Placental pericyte (primary cell): ENCODE measurements around the gene METAP1. TPM values are rescaled to one million over a fixed set of nuclear protein-coding genes. Genes with fewer than 3 reads are reported as not detected.

ENCODE experiments used
- small RNA-seq: library from RNA; depleted of rRNA; stranded (forward); fragments of <200 nt; gene quantifications from one replicate; pipeline ENCODE3, GENCODE V24; 2012; ENCODE audit warnings: low replicate concordance
- total RNA-seq: library from RNA; depleted of rRNA; stranded (reverse); fragments of >200 nt; gene quantifications from 2 replicates; pipeline ENCODE4 v1.2.3, GENCODE V29; 2012

The METAP1 gene
- total RNA-seq: 27.4 and 74.9 TPM in 2 replicates

GRCh38 chr4:98995183-98996055 lies at the start of gene METAP1:
METAP1 (plus strand) TSS chr4:98995721; CDS start chr4:98995754, 33 bp downstream.

GRCh38 chr4:99088481-99089365 lies 93.2 kb downstream of the METAP1 start, which contains the start of gene ADH5:
ADH5 (minus strand) TSS chr4:99088788; CDS start chr4:99088700, 88 bp downstream.

Small RNA genes lying within 50 kb of the gene (small RNA-seq; reads per million reads assigned to genes)
- not detected for gene MIR3684
- gene RNU7-149P: not detected

Other genes with a start within 250 kb of the METAP1 start
- gene EIF4E, start 66.6 kb upstream of the METAP1 start, total RNA-seq: 97.4 and 281 TPM in 2 replicates
- 151 and 184 TPM in 2 replicates for gene ADH5, start 93.1 kb downstream of the METAP1 start, total RNA-seq
- not detected in 2 replicates for gene ADH4, start 148.6 kb downstream of the METAP1 start, total RNA-seq
- not detected in 2 replicates for gene ADH6, start 223.5 kb downstream of the METAP1 start, total RNA-seq